Measurements from ENCODE around the gene ZNF91. TPM values are rescaled to one million over a fixed set of nuclear protein-coding genes. Genes with fewer than 3 reads are reported as not detected.

ZNF91 gene
- total RNA-seq, 3 donors from 2014 or later, result 106 to 201 (median 149) TPM

- H3K36me3 ChIP-seq, result no peaks in the 10 kb centered on the region
- intact Hi-C loops (cut with DNase I; ENCODE audit: low total_unique reads), result no loop called here
- no peak for TF ChIP-seq POLR2AphosphoS5 (IDR thresholded peaks at IDR 0.05)
- TF ChIP-seq CTCF (IDR thresholded peaks at IDR 0.05), result no peak
- no peak for TF ChIP-seq POLR2A (IDR thresholded peaks at IDR 0.05)
Observed at GRCh38 chr19:23409392-23410048, 14.2 kb upstream of the ZNF91 start.

GRCh38 chr19:23407616-23408133, 12.4 kb upstream of the ZNF91 start:
- no peaks in the 10 kb centered on the region for H3K36me3 ChIP-seq

More at GRCh38 chr19:23409392-23410048, 14.2 kb upstream of the ZNF91 start:
- H3K9me3 ChIP-seq, result no peaks in the 10 kb centered on the region
- DNase-seq (ENCODE audit: low spot score in 2 of 2), result no peak
- H3K27ac ChIP-seq, result no peak overlapping the region
- no peaks in the 10 kb centered on the region for H3K27me3 ChIP-seq
- no peak overlapping the region for H3K4me3 ChIP-seq
- H3K4me1 ChIP-seq, result no peaks in the 10 kb centered on the region

GRCh38 chr19:23406721-23407120, 11.4 kb upstream of the ZNF91 start:
- H3K9me3 ChIP-seq, result no peaks in the 10 kb centered on the region
- H3K36me3 ChIP-seq, result no peaks in the 10 kb centered on the region
- intact Hi-C loops (cut with DNase I; ENCODE audit: low total_unique reads), result no loop called here
- no peak for DNase-seq (ENCODE audit: low spot score in 2 of 2)
- no peaks in the 10 kb centered on the region for H3K4me1 ChIP-seq
- no peak overlapping the region for H3K4me3 ChIP-seq
- no peak overlapping the region for H3K27ac ChIP-seq
- H3K27me3 ChIP-seq, result no peaks in the 10 kb centered on the region
- TF ChIP-seq POLR2A (IDR thresholded peaks at IDR 0.05) (no peak), POLR2AphosphoS5 (IDR thresholded peaks at IDR 0.05) (no peak), CTCF (IDR thresholded peaks at IDR 0.05) (no peak)

More at GRCh38 chr19:23407616-23408133, 12.4 kb upstream of the ZNF91 start:
- intact Hi-C loops (cut with DNase I; ENCODE audit: low total_unique reads), result no loop called here
- H3K9me3 ChIP-seq, result no peaks in the 10 kb centered on the region
- H3K4me1 ChIP-seq, result no peaks in the 10 kb centered on the region
- no peak overlapping the region for H3K4me3 ChIP-seq
- no peak overlapping the region for H3K27ac ChIP-seq
- TF ChIP-seq POLR2A (IDR thresholded peaks at IDR 0.05) (no peak), POLR2AphosphoS5 (IDR thresholded peaks at IDR 0.05) (no peak), CTCF (IDR thresholded peaks at IDR 0.05) (no peak)
- DNase-seq (ENCODE audit: low spot score in 2 of 2), result no peak
- no peaks in the 10 kb centered on the region for H3K27me3 ChIP-seq

- Histone ChIP-seq H3K4me1 (no peaks in the 10 kb centered on the region), H3K36me3 (no peaks in the 10 kb centered on the region), H3K9me3 (no peaks in the 10 kb centered on the region), H3K27me3 (no peaks in the 10 kb centered on the region), H3K27ac (no peak overlapping the region), H3K4me3 (no peak overlapping the region)
- TF ChIP-seq POLR2A (IDR thresholded peaks at IDR 0.05) (no peak), POLR2AphosphoS5 (IDR thresholded peaks at IDR 0.05) (no peak), CTCF (IDR thresholded peaks at IDR 0.05) (no peak)
- intact Hi-C loops (cut with DNase I; ENCODE audit: low total_unique reads), result no loop called here
- no peak for DNase-seq (ENCODE audit: low spot score in 2 of 2)
Observed at GRCh38 chr19:23406091-23406490, 10.8 kb upstream of the ZNF91 start.

GRCh38 chr19:23404676-23405075, 9.4 kb upstream of the ZNF91 start:
- H3K36me3 ChIP-seq, result no peaks in the 10 kb centered on the region
- DNase-seq (ENCODE audit: low spot score in 2 of 2), result no peak
- TF ChIP-seq POLR2A (IDR thresholded peaks at IDR 0.05) (no peak), POLR2AphosphoS5 (IDR thresholded peaks at IDR 0.05) (no peak), CTCF (IDR thresholded peaks at IDR 0.05) (no peak)

More at GRCh38 chr19:23404676-23405075, 9.4 kb upstream of the ZNF91 start:
- Histone ChIP-seq H3K27me3 (no peaks in the 10 kb centered on the region), H3K4me3 (no peak overlapping the region), H3K27ac (no peak overlapping the region), H3K4me1 (no peaks in the 10 kb centered on the region), H3K9me3 (no peaks in the 10 kb centered on the region)
- intact Hi-C loops (cut with DNase I; ENCODE audit: low total_unique reads), result no loop called here

All from breast epithelium (tissue), 4 donors.